IMR-90 (cell line): Measurements from ENCODE around the gene ISCU. TPM values are rescaled to one million over a fixed set of nuclear protein-coding genes. Genes with fewer than 3 reads are reported as not detected.

Experiments
- ATAC-seq: fragments of 200-7000 bp; cut with Tn5 transposase; 2 replicates; pipeline ENCODE4 v1.9.1; 2020; ENCODE audit warnings: low read depth, mild to moderate bottlenecking, moderate library complexity
- BruUV-seq: library from RNA; stranded (reverse); fragments of 400-500 nt; replicated peaks from 2 replicates; lab custom pipeline; 2021; lab: Mats Ljungman, UMichigan
- CTCF ChIA-PET: fragments of 300-600 bp; formaldehyde crosslinking; extraction: SDS; loops from one replicate; lab custom pipeline; 2021; ENCODE audit warnings: antibody characterized with exemption; lab: Yijun Ruan, JAX
- POLR2A ChIA-PET: fragments of 300-600 bp; sonication (Branson Sonifier 250); formaldehyde crosslinking; loops from one replicate; lab custom pipeline; 2022; ENCODE audit warnings: antibody characterized with exemption; ENCODE audit not compliant: unreplicated experiment; lab: Charles Lee
- DNase-seq: peaks from one replicate; pipeline ENCODE4 v3.0.0; 2013
- H2AFZ ChIP-seq: replicated peaks from 2 replicates; pipeline ENCODE3; 2013; ENCODE audit warnings: low read length, mild to moderate bottlenecking; ENCODE audit not compliant: poor library complexity
- H2AK5ac ChIP-seq: 2 replicates; pipeline ENCODE4 v1.6.1; 2013; ENCODE audit warnings: low read depth, low read length, inconsistent platforms
- H2AK9ac ChIP-seq: replicated peaks from 2 replicates; pipeline ENCODE3; 2013; ENCODE audit warnings: mild to moderate bottlenecking, low read depth, low read length, moderate library complexity; ENCODE audit not compliant: poor library complexity
- H2BK120ac ChIP-seq: 2 replicates; pipeline ENCODE4 v1.6.1; 2013; ENCODE audit warnings: low read depth, low read length, inconsistent platforms
- H2BK15ac ChIP-seq: 3 replicates; pipeline ENCODE4 v1.6.1; 2013; ENCODE audit warnings: low read depth, low read length, inconsistent platforms
- H2BK20ac ChIP-seq: 2 replicates; pipeline ENCODE4 v1.6.1; 2013; ENCODE audit warnings: low read depth, mild to moderate bottlenecking, inconsistent platforms, low read length, moderate library complexity
- H2BK5ac ChIP-seq: 2 replicates; pipeline ENCODE4 v1.6.1; 2013; ENCODE audit warnings: mild to moderate bottlenecking, low read depth, low read length, inconsistent platforms; ENCODE audit not compliant: poor library complexity, severe bottlenecking
- H3K14ac ChIP-seq: replicated peaks from 2 replicates; pipeline ENCODE4 v1.6.1; 2013; ENCODE audit warnings: low read depth, low read length, inconsistent platforms
- H3K18ac ChIP-seq: 2 replicates; pipeline ENCODE4 v1.6.1; 2013; ENCODE audit warnings: low read depth, low read length, control low read depth
- H3K23ac ChIP-seq: 2 replicates; pipeline ENCODE4 v1.6.1; 2013; ENCODE audit warnings: low read depth, low read length, inconsistent platforms
- H3K27ac ChIP-seq: 2 replicates; pipeline ENCODE4 v1.5.1; 2013; ENCODE audit warnings: mild to moderate bottlenecking, control low read depth, low read length; ENCODE audit not compliant: insufficient read depth
- H3K27me3 ChIP-seq: 2 replicates; pipeline ENCODE4 v1.6.1; 2013; ENCODE audit warnings: low read length; ENCODE audit not compliant: control insufficient read depth, insufficient read depth
- H3K36me3 ChIP-seq: 2 replicates; pipeline ENCODE4 v1.6.1; 2013; ENCODE audit warnings: low read length, mixed read lengths; ENCODE audit not compliant: control insufficient read depth, insufficient read depth
- H3K4ac ChIP-seq: 2 replicates; pipeline ENCODE4 v1.6.1; 2013; ENCODE audit warnings: low read depth, low read length, inconsistent platforms
- H3K4me1 ChIP-seq: 2 replicates; pipeline ENCODE4 v1.6.1; 2013; ENCODE audit warnings: low read length, mixed read lengths; ENCODE audit not compliant: control insufficient read depth, insufficient read depth
- H3K4me2 ChIP-seq: 2 replicates; pipeline ENCODE4 v1.6.1; 2013; ENCODE audit warnings: low read depth, mild to moderate bottlenecking, control low read depth, low read length, moderate library complexity
- H3K4me3 ChIP-seq: 2 replicates; pipeline ENCODE4 v1.5.1; 2013; ENCODE audit warnings: low read depth, mild to moderate bottlenecking, control low read depth, low read length, moderate library complexity; ENCODE audit not compliant: insufficient read depth
- H3K56ac ChIP-seq: 2 replicates; pipeline ENCODE4 v1.6.1; 2013; ENCODE audit warnings: low read length, inconsistent platforms; ENCODE audit not compliant: insufficient read depth; ENCODE audit errors: extremely low read depth
- H3K79me1 ChIP-seq, 2 experiments: 2 replicates each; pipeline ENCODE4 v1.6.1; 2013; ENCODE audit warnings: low read length in 2 of 2, inconsistent platforms in 1 of 2, low read depth in 1 of 2
- H3K9ac ChIP-seq: 2 replicates; pipeline ENCODE4 v1.6.1; 2013; ENCODE audit warnings: low read depth, low read length, control low read depth
- H3K9me1 ChIP-seq: 2 replicates; pipeline ENCODE4 v1.6.1; 2013; ENCODE audit warnings: low read length, inconsistent platforms; ENCODE audit not compliant: insufficient read depth
- H3K9me3 ChIP-seq: 2 replicates; pipeline ENCODE4 v1.6.1; 2013; ENCODE audit warnings: low read length; ENCODE audit not compliant: control insufficient read depth, insufficient read depth
- H4K20me1 ChIP-seq: 2 replicates; pipeline ENCODE4 v1.6.1; 2013; ENCODE audit warnings: low read length, inconsistent platforms; ENCODE audit not compliant: insufficient read depth
- H4K5ac ChIP-seq: 2 replicates; pipeline ENCODE4 v1.6.1; 2013; ENCODE audit warnings: mild to moderate bottlenecking, low read depth, low read length, control low read depth
- H4K8ac ChIP-seq, 2 experiments: 2 replicates each; pipeline ENCODE4 v1.6.1; 2013; ENCODE audit warnings: low read depth in 2 of 2, low read length in 2 of 2, control low read depth in 1 of 2, inconsistent platforms in 1 of 2
- H4K91ac ChIP-seq: 2 replicates; pipeline ENCODE4 v1.6.1; 2013; ENCODE audit warnings: low read depth, low read length, inconsistent platforms; ENCODE audit not compliant: insufficient read depth
- BHLHE40 ChIP-seq: fragments of 150-350 bp; IDR thresholded peaks from 2 replicates; pipeline ENCODE4 v1.6.1; 2016; ENCODE audit warnings: mild to moderate bottlenecking, low read depth, low read length
- CHD1 ChIP-seq: IDR thresholded peaks from 2 replicates; pipeline ENCODE4 v1.6.1; 2012; ENCODE audit warnings: low read depth, low read length, improper control_type of control experiment
- FOS ChIP-seq: fragments of 150-350 bp; IDR thresholded peaks from 2 replicates; pipeline ENCODE4 v1.6.1; 2016; ENCODE audit warnings: low read depth, low read length
- MAFK ChIP-seq: IDR thresholded peaks from 2 replicates; pipeline ENCODE4 v1.6.1; 2012; ENCODE audit warnings: low read depth, low read length, improper control_type of control experiment
- MAZ ChIP-seq: IDR thresholded peaks from 2 replicates; pipeline ENCODE4 v1.6.1; 2012; ENCODE audit warnings: low read depth, mild to moderate bottlenecking, low read length, improper control_type of control experiment, moderate library complexity, borderline replicate concordance
- MXI1 ChIP-seq: IDR thresholded peaks from 2 replicates; pipeline ENCODE4 v1.6.1; 2012; ENCODE audit warnings: low read depth, mild to moderate bottlenecking, low read length, moderate library complexity, borderline replicate concordance
- NFE2L2 ChIP-seq: fragments of 150-350 bp; IDR thresholded peaks from 2 replicates; pipeline ENCODE4 v1.6.1; 2016; ENCODE audit warnings: low read depth, mild to moderate bottlenecking, low read length
- POLR2A ChIP-seq: IDR thresholded peaks from 2 replicates; pipeline ENCODE4 v1.6.1; 2012; ENCODE audit warnings: mild to moderate bottlenecking, low read depth, low read length
- RAD21 ChIP-seq: IDR thresholded peaks from 2 replicates; pipeline ENCODE4 v1.6.1; 2012; ENCODE audit warnings: low read length, improper control_type of control experiment
- RCOR1 ChIP-seq: IDR thresholded peaks from 2 replicates; pipeline ENCODE4 v1.6.1; 2012; ENCODE audit warnings: mild to moderate bottlenecking, low read length, improper control_type of control experiment; ENCODE audit not compliant: insufficient replicate concordance
- RFX5 ChIP-seq: IDR thresholded peaks from 2 replicates; pipeline ENCODE4 v1.8.0; 2012; ENCODE audit warnings: low read depth, mild to moderate bottlenecking, low read length, moderate library complexity
- SMC3 ChIP-seq: fragments of 150-350 bp; IDR thresholded peaks from 2 replicates; pipeline ENCODE4 v1.6.1; 2016; ENCODE audit warnings: low read depth, mild to moderate bottlenecking, antibody characterized with exemption, low read length, moderate library complexity
- WGBS, 2 experiments: methylation state at CpG; one replicate each; pipeline versions ENCODE4 v1.1.5 to v1.1.7; 2013; ENCODE audit warnings: missing lambda C conversion rate in 2 of 2; ENCODE audit not compliant: insufficient read length in 1 of 2; ENCODE audit errors: extremely low coverage in 2 of 2; 5-methylcytosine and 5-hydroxymethylcytosine counted together
- dilution Hi-C: fragments of 300-500 bp; cut with HindIII; formaldehyde crosslinking; loops from one replicate; pipeline ENCODE4 v1.14.3; 2018; ENCODE audit warnings: low sequenced_read_pairs; ENCODE audit not compliant: unreplicated experiment
- in situ Hi-C: fragments of 300-500 bp; cut with MboI; formaldehyde crosslinking; loops from 3 replicates; pipeline ENCODE4 v1.14.3; 2019; ENCODE audit warnings: low sequenced_read_pairs, inconsistent platforms, mixed read lengths
- intact Hi-C: fragments of 100-400 bp; cut with micrococcal nuclease; formaldehyde crosslinking; loops from 2 replicates; pipeline ENCODE4 v1.10.0; 2022
- polyA plus RNA-seq, 3 experiments: library from polyadenylated mRNA; depleted of rRNA; stranded (reverse); fragments of >200 nt; gene quantifications; 2 replicates each; pipeline ENCODE4 v1.2.3, GENCODE V29; 2012; ENCODE audit warnings: low replicate concordance in 1 of 3
- total RNA-seq: library from RNA; depleted of rRNA; stranded (reverse); fragments of >200 nt; gene quantifications from 2 replicates; pipeline ENCODE4 v1.2.3, GENCODE V29; 2012
- TF ChIP-seq, protein P1 (sequence below): conservative IDR thresholded peaks from 2 replicates; pipeline ENCODE4 v1.5.1; 2012; ENCODE audit warnings: mild to moderate bottlenecking, low read depth, low read length, improper control_type of control experiment
- TF ChIP-seq, protein P2 (sequence below): fragments of 150-350 bp; IDR thresholded peaks from 2 replicates; pipeline ENCODE4 v1.6.1; 2017; ENCODE audit warnings: mild to moderate bottlenecking, antibody characterized with exemption, low read length, low read depth

ISCU gene
- total and polyA plus RNA-seq, 2 of the 4 experiments (the other 2 are of a cell fraction) = 52.7 to 87.2 TPM

DNA sequence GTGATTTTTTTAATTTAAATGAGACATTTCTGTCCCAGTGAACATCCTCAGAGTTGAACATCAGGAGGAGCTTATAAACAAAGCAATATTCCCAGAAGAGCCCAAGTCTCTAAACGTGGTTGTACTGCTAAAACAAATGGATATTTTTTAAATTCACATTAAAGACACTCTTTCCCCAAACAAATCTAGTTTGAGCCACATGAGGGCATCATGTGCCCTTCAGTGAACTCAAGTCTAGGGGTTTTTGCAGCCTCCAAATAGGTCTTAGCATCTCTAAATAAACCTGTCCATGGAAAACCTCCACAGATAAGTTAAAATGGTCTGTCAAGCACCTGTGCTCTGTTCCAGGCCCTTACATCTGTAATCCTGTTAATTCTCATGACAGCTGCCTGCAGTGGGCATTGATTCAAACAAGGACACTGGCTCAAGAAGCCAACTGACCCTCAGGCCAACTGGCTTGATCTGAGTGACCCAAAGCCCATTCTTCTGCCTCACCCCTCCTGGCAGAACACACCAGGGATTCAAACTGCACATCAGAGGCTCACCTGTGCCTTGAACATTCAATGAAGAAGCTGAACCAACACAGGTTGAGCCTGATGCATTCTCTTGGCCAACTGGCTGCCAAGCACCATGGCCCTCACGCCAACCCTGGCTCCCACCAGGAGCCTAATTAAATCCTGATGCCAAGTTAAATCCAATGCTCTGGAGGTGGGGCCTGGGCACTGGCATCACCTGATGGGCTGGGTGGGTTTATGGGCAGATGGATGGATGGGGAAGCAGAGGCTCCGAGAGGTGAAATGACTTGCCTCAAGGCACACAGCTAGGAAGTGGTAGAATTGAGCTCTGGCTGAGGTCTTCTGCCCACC, 8.6 kb downstream of the ISCU start:
- Histone ChIP-seq H3K14ac (no peak overlapping the region), H3K27ac (no peak overlapping the region), H2BK20ac (no peak overlapping the region), H3K4ac (no peak overlapping the region), H2BK120ac (no peak overlapping the region), H4K5ac (no peak overlapping the region), H3K23ac (no peak overlapping the region), H4K8ac (no peak overlapping the region), H3K36me3 (peaks cover 31% of the 10 kb centered on the region), H3K18ac (no peak overlapping the region), H3K9me3 (no peaks in the 10 kb centered on the region), H3K27me3 (no peaks in the 10 kb centered on the region), H2AK5ac (no peak overlapping the region), H3K4me1 (no peaks in the 10 kb centered on the region), H2BK15ac (no peak overlapping the region), H3K9me1 (no peaks in the 10 kb centered on the region), H3K79me1 (no peaks in the 10 kb centered on the region; a peak in 1 of 4 replicates), H3K9ac (no peak overlapping the region), H2BK5ac (no peak overlapping the region), H2AFZ (no peak overlapping the region), H3K4me2 (no peak overlapping the region), H2AK9ac (no peak overlapping the region), H4K91ac (no peak overlapping the region), H4K20me1 (0 out of 2 replicates have a peak, but pooled peaks cover 1% of the 10 kb centered on the region), H3K56ac (no peak overlapping the region), H3K4me3 (no peak overlapping the region)
- ChIA-PET CTCF (interaction anchor here (0.6 to 6.5 kb wide), 3 partner anchors 47 to 98 kb away, joined by 3 to 37 read pairs (median 4); no protein-coding TSS in a partner anchor), POLR2A (interaction anchor here (0.6 kb wide), 1 partner anchor 114 kb away, joined by 3 read pairs; no protein-coding TSS in a partner anchor)
- BruUV-seq = no TSS peak
- TF ChIP-seq, protein P1, sequence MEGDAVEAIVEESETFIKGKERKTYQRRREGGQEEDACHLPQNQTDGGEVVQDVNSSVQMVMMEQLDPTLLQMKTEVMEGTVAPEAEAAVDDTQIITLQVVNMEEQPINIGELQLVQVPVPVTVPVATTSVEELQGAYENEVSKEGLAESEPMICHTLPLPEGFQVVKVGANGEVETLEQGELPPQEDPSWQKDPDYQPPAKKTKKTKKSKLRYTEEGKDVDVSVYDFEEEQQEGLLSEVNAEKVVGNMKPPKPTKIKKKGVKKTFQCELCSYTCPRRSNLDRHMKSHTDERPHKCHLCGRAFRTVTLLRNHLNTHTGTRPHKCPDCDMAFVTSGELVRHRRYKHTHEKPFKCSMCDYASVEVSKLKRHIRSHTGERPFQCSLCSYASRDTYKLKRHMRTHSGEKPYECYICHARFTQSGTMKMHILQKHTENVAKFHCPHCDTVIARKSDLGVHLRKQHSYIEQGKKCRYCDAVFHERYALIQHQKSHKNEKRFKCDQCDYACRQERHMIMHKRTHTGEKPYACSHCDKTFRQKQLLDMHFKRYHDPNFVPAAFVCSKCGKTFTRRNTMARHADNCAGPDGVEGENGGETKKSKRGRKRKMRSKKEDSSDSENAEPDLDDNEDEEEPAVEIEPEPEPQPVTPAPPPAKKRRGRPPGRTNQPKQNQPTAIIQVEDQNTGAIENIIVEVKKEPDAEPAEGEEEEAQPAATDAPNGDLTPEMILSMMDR = peak; percentile 66
- TF ChIP-seq, protein P2, sequence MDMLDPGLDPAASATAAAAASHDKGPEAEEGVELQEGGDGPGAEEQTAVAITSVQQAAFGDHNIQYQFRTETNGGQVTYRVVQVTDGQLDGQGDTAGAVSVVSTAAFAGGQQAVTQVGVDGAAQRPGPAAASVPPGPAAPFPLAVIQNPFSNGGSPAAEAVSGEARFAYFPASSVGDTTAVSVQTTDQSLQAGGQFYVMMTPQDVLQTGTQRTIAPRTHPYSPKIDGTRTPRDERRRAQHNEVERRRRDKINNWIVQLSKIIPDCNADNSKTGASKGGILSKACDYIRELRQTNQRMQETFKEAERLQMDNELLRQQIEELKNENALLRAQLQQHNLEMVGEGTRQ = no peak
- TF ChIP-seq RAD21 = peak; percentile 76
- TF ChIP-seq NFE2L2 = no peak
- TF ChIP-seq MAFK = no peak
- no peak for TF ChIP-seq CHD1
- no peak for TF ChIP-seq RFX5
- TF ChIP-seq POLR2A = no peak
- TF ChIP-seq FOS = no peak
- no peak for TF ChIP-seq MXI1
- no peak for TF ChIP-seq RCOR1
- no peak for TF ChIP-seq BHLHE40
- no peak for TF ChIP-seq MAZ
- peak; percentile 87 for TF ChIP-seq SMC3
- 100% methylated on average over 1 of the region's 3 CpGs; no CpG with 5 or more reads in 1 of the 2 experiments for WGBS, 2 experiments
- intact Hi-C loops (loop anchor here (1.0 to 2.0 kb wide), 2 partner anchors 47 to 380 kb away; no protein-coding TSS in a partner anchor), in situ Hi-C loops (no loop called here), dilution Hi-C loops (no loop called here)
- peak; percentile 67 for DNase-seq
- peak; percentile 82 for ATAC-seq
